HG03520 (cell line): ENCODE results near the gene ADAM19.

ENCODE experiments used
- ATAC-seq: cut with Tn5 transposase; IDR thresholded peaks from one replicate; pipeline ENCODE4 v1.9.1; 2021; ENCODE audit warnings: mild to moderate bottlenecking, moderate library complexity; ENCODE audit not compliant: unreplicated experiment

Gene ADAM19

GRCh38 chr5:157563373-157563928 is 12.1 kb downstream of the ADAM19 start:
- ATAC-seq, result no peak

GRCh38 chr5:157562111-157562581 is 13.4 kb downstream of the ADAM19 start:
- ATAC-seq, result no peak

- ATAC-seq, result no peak
Observed at GRCh38 chr5:157561110-157561509, 14.5 kb downstream of the ADAM19 start.

- ATAC-seq, result no peak
Observed at GRCh38 chr5:157559301-157559700, 16.3 kb downstream of the ADAM19 start.

- ATAC-seq, result no peak
Observed at GRCh38 chr5:157558681-157559080, 16.9 kb downstream of the ADAM19 start.

- no peak for ATAC-seq
Observed at GRCh38 chr5:157558041-157558595, 17.5 kb downstream of the ADAM19 start.

- ATAC-seq, result no peak
Observed at GRCh38 chr5:157556615-157557418, 18.8 kb downstream of the ADAM19 start.

GRCh38 chr5:157555037-157555640 is 20.4 kb downstream of the ADAM19 start:
- ATAC-seq, result no peak

- ATAC-seq, result no peak
Observed at GRCh38 chr5:157554179-157555036, 21.2 kb downstream of the ADAM19 start.

- ATAC-seq, result no peak
Observed at GRCh38 chr5:157552650-157553049, 22.9 kb downstream of the ADAM19 start.

GRCh38 chr5:157550663-157551062 is 24.9 kb downstream of the ADAM19 start:
- no peak for ATAC-seq

GRCh38 chr5:157549954-157550549 is 25.5 kb downstream of the ADAM19 start:
- no peak for ATAC-seq

- ATAC-seq, result no peak
Observed at GRCh38 chr5:157549283-157549629, 26.3 kb downstream of the ADAM19 start.

- ATAC-seq, result no peak
Observed at GRCh38 chr5:157548513-157549282, 26.9 kb downstream of the ADAM19 start.

- ATAC-seq, result no peak
Observed at GRCh38 chr5:157547941-157548512, 27.5 kb downstream of the ADAM19 start.

- no peak for ATAC-seq
Observed at GRCh38 chr5:157546456-157547100, 29.0 kb downstream of the ADAM19 start.

GRCh38 chr5:157545610-157546310 is 29.8 kb downstream of the ADAM19 start:
- no peak for ATAC-seq

- no peak for ATAC-seq
Observed at GRCh38 chr5:157544623-157544989, 31.0 kb downstream of the ADAM19 start.
